Measurements from ENCODE around the gene MFSD1. TPM values are rescaled to one million over a fixed set of nuclear protein-coding genes. Genes with fewer than 3 reads are reported as not detected.

MFSD1 gene
- total and polyA plus RNA-seq, 2 of the 4 experiments (the other 2 are of a cell fraction) = 50.4 to 64.2 TPM

GRCh38 chr3:158781849-158782248 is 20.0 kb upstream of the MFSD1 start:
- H4K20me1 ChIP-seq (ENCODE audit: insufficient read depth, low read length) = no peaks in the 10 kb centered on the region
- no peak overlapping the region for H4K5ac ChIP-seq (ENCODE audit: low read depth, low read length)
- H3K18ac ChIP-seq (ENCODE audit: low read depth, low read length) = no peak overlapping the region
- H2BK5ac ChIP-seq (ENCODE audit: low read depth, low read length, poor library complexity, severe bottlenecking) = no peak overlapping the region
- CTCF ChIA-PET = no interaction called here
- H3K36me3 ChIP-seq (ENCODE audit: control insufficient read depth, insufficient read depth, low read length) = no peaks in the 10 kb centered on the region
- no peak overlapping the region for H3K4me3 ChIP-seq (ENCODE audit: insufficient read depth, low read depth, low read length)
- no peak overlapping the region for H2AK9ac ChIP-seq (replicated peaks; ENCODE audit: low read depth, low read length, poor library complexity)
- H3K9me1 ChIP-seq (ENCODE audit: insufficient read depth, low read length) = no peaks in the 10 kb centered on the region
- H3K9ac ChIP-seq (ENCODE audit: low read depth, low read length) = no peak overlapping the region
- H3K27me3 ChIP-seq (ENCODE audit: control insufficient read depth, insufficient read depth, low read length) = no peaks in the 10 kb centered on the region
- no peak overlapping the region for H3K27ac ChIP-seq (ENCODE audit: insufficient read depth, low read length)
- TF ChIP-seq CHD1 (IDR thresholded peaks at IDR 0.05; ENCODE audit: low read depth, low read length) = no peak
- no peak for TF ChIP-seq RFX5 (IDR thresholded peaks at IDR 0.05; ENCODE audit: low read depth, low read length)
- TF ChIP-seq USF2 (IDR thresholded peaks at IDR 0.05; ENCODE audit: low read depth, low read length) = no peak
- TF ChIP-seq CTCF (conservative IDR thresholded peaks at IDR 0.05; ENCODE audit: low read depth, low read length) = no peak
- TF ChIP-seq MXI1 (IDR thresholded peaks at IDR 0.05; ENCODE audit: borderline replicate concordance, low read depth, low read length) = no peak
- no peak for TF ChIP-seq RAD21 (IDR thresholded peaks at IDR 0.05; ENCODE audit: low read length)
- TF ChIP-seq BHLHE40 (IDR thresholded peaks at IDR 0.05; ENCODE audit: low read depth, low read length) = no peak
- TF ChIP-seq NFE2L2 (IDR thresholded peaks at IDR 0.05; ENCODE audit: low read depth, low read length) = no peak
- TF ChIP-seq CEBPB (IDR thresholded peaks at IDR 0.05; ENCODE audit: low read depth, low read length) = no peak
- no peak for TF ChIP-seq POLR2A (IDR thresholded peaks at IDR 0.05; ENCODE audit: low read depth, low read length)
- no peak for TF ChIP-seq RCOR1 (IDR thresholded peaks at IDR 0.05; ENCODE audit: insufficient replicate concordance, low read length)
- dilution Hi-C loops (cut with HindIII; ENCODE audit: low sequenced_read_pairs, unreplicated experiment) = no loop called here
- no peak overlapping the region for H3K14ac ChIP-seq (replicated peaks; ENCODE audit: low read depth, low read length)
- H2BK20ac ChIP-seq (ENCODE audit: low read depth, low read length) = no peak overlapping the region
- peaks cover 2% of the 10 kb centered on the region; the same call in 1 of the 2 replicates for H3K9me3 ChIP-seq (ENCODE audit: control insufficient read depth, insufficient read depth, low read length)
- peaks cover 13% of the 10 kb centered on the region for H3K4me1 ChIP-seq (ENCODE audit: control insufficient read depth, insufficient read depth, low read length)
- H2AFZ ChIP-seq (replicated peaks; ENCODE audit: low read length, poor library complexity) = no peak overlapping the region
- no peak overlapping the region for H3K23ac ChIP-seq (ENCODE audit: low read depth, low read length)
- no TSS peak for BruUV-seq (replicated peaks)
- H2AK5ac ChIP-seq (ENCODE audit: low read depth, low read length) = no peak overlapping the region
- H4K91ac ChIP-seq (ENCODE audit: insufficient read depth, low read depth, low read length) = no peak overlapping the region
- H2BK15ac ChIP-seq (ENCODE audit: low read depth, low read length) = no peak overlapping the region
- H3K4ac ChIP-seq (ENCODE audit: low read depth, low read length) = no peak overlapping the region
- DNase-seq (no peak), ATAC-seq (ENCODE audit: low read depth) (no peak)
- no CpG with 5 or more reads among the region's 1 CpG for WGBS, 2 experiments (ENCODE audit: extremely low coverage in 2 of 2, insufficient read length in 1 of 2)
- no peak overlapping the region for H4K8ac ChIP-seq (ENCODE audit: low read depth in 2 of 2, low read length in 2 of 2)
- H2BK120ac ChIP-seq (ENCODE audit: low read depth, low read length) = no peak overlapping the region
- POLR2A ChIA-PET (ENCODE audit: unreplicated experiment) = no interaction called here
- in situ Hi-C loops (cut with MboI; ENCODE audit: low sequenced_read_pairs) = loop anchor here (25.0 kb wide), 1 partner anchor 670 kb away; the partner anchor contains the start of genes RSRC1 and SHOX2
- no peaks in the 10 kb centered on the region for H3K79me1 ChIP-seq (ENCODE audit: low read depth in 1 of 2, low read length in 2 of 2)
- H3K4me2 ChIP-seq (ENCODE audit: low read depth, low read length) = no peak overlapping the region
- intact Hi-C loops (cut with micrococcal nuclease) = no loop called here
- H3K56ac ChIP-seq (ENCODE audit: extremely low read depth, insufficient read depth, low read length) = no peak overlapping the region

Measured in IMR-90 (cell line).